Caco-2 (cell line): Measurements from ENCODE around the gene SLC26A3. TPM values are rescaled to one million over a fixed set of nuclear protein-coding genes. Genes with fewer than 3 reads are reported as not detected.
A peak's percentile ranks its signal among the peaks of the same experiment; 100 is the strongest.

Experiments used
- BruUV-seq: library from RNA; stranded (reverse); fragments of 400-500 nt; replicated peaks from 2 replicates; lab custom pipeline; 2021; lab: Mats Ljungman, UMichigan
- CTCF ChIA-PET: fragments of 300-600 bp; sonication (Branson Sonifier 250); formaldehyde crosslinking; loops from one replicate; lab custom pipeline; 2022; ENCODE audit warnings: antibody characterized with exemption; lab: Charles Lee
- POLR2A ChIA-PET: fragments of 300-600 bp; sonication (Branson Sonifier 250); formaldehyde crosslinking; loops from one replicate; lab custom pipeline; 2022; ENCODE audit warnings: antibody characterized with exemption; lab: Charles Lee
- DNase-seq, 2 experiments: peaks; one replicate each; pipeline versions ENCODE4 v3.0.0 to v3.0.0-alpha.2; 2020 to 2022
- H3K27me3 ChIP-seq: replicated peaks from 2 replicates; pipeline ENCODE4 v1.6.0; 2011; ENCODE audit warnings: low read length; ENCODE audit not compliant: control insufficient read depth, insufficient read depth
- H3K36me3 ChIP-seq: 2 replicates; pipeline ENCODE4 v1.5.1; 2011; ENCODE audit warnings: low read length; ENCODE audit not compliant: control insufficient read depth, insufficient read depth
- H3K4me1 ChIP-seq: fragments of 250-450 bp; sonication (Bioruptor Pico); 2 replicates; pipeline ENCODE4 v1.5.1; 2020; ENCODE audit warnings: mild to moderate bottlenecking
- H3K4me3 ChIP-seq: 2 replicates; pipeline ENCODE4 v1.5.1; 2011; ENCODE audit warnings: low read depth, mild to moderate bottlenecking, control low read depth, low read length
- H3K9me3 ChIP-seq: fragments of 250-450 bp; sonication (Bioruptor Pico); 2 replicates; pipeline ENCODE4 v1.5.1; 2020; ENCODE audit warnings: mild to moderate bottlenecking, moderate library complexity
- H3K27ac Mint-ChIP-seq: one replicate; pipeline ENCODE4 v1.8.0; 2022; ENCODE audit warnings: mixed read lengths; ENCODE audit not compliant: unreplicated experiment
- H3K27me3 Mint-ChIP-seq: one replicate; pipeline ENCODE4 v1.8.0; 2022; ENCODE audit warnings: mixed read lengths; ENCODE audit not compliant: insufficient read depth, unreplicated experiment
- H3K36me3 Mint-ChIP-seq: one replicate; pipeline ENCODE4 v1.8.0; 2022; ENCODE audit warnings: mild to moderate bottlenecking, mixed read lengths; ENCODE audit not compliant: insufficient read depth, unreplicated experiment
- H3K4me1 Mint-ChIP-seq: one replicate; pipeline ENCODE4 v1.8.0; 2022; ENCODE audit warnings: low read depth, mixed read lengths; ENCODE audit not compliant: unreplicated experiment
- H3K4me3 Mint-ChIP-seq: one replicate; pipeline ENCODE4 v1.8.0; 2022; ENCODE audit warnings: mild to moderate bottlenecking, moderate library complexity, mixed read lengths; ENCODE audit not compliant: unreplicated experiment
- H3K9me3 Mint-ChIP-seq: one replicate; pipeline ENCODE4 v1.8.0; 2022; ENCODE audit warnings: mixed read lengths; ENCODE audit not compliant: unreplicated experiment
- intact Hi-C: fragments of 100-400 bp; cut with micrococcal nuclease; formaldehyde crosslinking; loops from one replicate; pipeline ENCODE4 v1.10.0; 2022; ENCODE audit not compliant: unreplicated experiment
- total RNA-seq: library from RNA; stranded (reverse); gene quantifications from 2 replicates; pipeline ENCODE4 v1.2.3, GENCODE V29; 2022
- TF ChIP-seq, protein P1 (sequence below), 2 experiments: fragments of 200-600 bp in 1 of 2; IDR thresholded peaks; 1 replicate in 1 of 2; 2 replicates in 1 of 2; pipeline versions ENCODE4 v1.5.1 to v1.8.0; 2011 to 2022; ENCODE audit warnings: antibody characterized with exemption in 1 of 2, control low read depth in 1 of 2, inconsistent platforms in 1 of 2, low read depth in 1 of 2, low read length in 1 of 2, mild to moderate bottlenecking in 1 of 2, moderate library complexity in 1 of 2; ENCODE audit not compliant: insufficient read depth in 1 of 2, severe bottlenecking in 1 of 2, unreplicated experiment in 1 of 2

SLC26A3 gene
- total RNA-seq, 1 experiment from 2014 or later, result 2.0 TPM

DNA sequence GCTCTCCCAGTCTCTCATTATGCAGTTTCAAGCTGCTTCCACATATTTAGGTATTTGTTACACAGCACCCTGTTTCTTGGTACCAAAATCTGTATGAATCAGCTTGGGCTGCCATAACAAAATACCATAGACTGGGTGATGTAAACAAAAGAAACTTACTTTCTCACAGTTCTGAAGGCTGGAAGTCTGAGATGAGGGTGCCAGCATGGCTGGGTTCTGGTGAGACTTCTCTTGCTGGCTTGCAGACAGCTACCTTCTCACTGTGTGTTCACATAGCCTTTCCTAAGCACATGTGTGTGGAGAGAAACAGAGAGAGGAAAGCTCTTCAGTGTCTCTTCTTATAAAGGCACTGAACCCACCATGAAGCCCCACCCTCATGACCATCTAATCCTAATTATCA, 74.7 kb downstream of the SLC26A3 start:
- no peaks in the 10 kb centered on the region for H3K27me3 ChIP-seq
- no peak for DNase-seq
- H3K4me3 ChIP-seq, result no peak overlapping the region
- Mint-ChIP-seq H3K4me1 (peaks cover 5% of the 10 kb centered on the region), H3K27ac (no peak overlapping the region), H3K4me3 (no peak overlapping the region), H3K27me3 (peaks cover 14% of the 10 kb centered on the region), H3K36me3 (no peaks in the 10 kb centered on the region), H3K9me3 (peaks cover 5% of the 10 kb centered on the region)
- H3K4me1 ChIP-seq, result 0 out of 2 replicates have a peak, but pooled peaks cover 4% of the 10 kb centered on the region
- BruUV-seq, result no TSS peak
- H3K36me3 ChIP-seq, result no peaks in the 10 kb centered on the region
- TF ChIP-seq, protein P1, sequence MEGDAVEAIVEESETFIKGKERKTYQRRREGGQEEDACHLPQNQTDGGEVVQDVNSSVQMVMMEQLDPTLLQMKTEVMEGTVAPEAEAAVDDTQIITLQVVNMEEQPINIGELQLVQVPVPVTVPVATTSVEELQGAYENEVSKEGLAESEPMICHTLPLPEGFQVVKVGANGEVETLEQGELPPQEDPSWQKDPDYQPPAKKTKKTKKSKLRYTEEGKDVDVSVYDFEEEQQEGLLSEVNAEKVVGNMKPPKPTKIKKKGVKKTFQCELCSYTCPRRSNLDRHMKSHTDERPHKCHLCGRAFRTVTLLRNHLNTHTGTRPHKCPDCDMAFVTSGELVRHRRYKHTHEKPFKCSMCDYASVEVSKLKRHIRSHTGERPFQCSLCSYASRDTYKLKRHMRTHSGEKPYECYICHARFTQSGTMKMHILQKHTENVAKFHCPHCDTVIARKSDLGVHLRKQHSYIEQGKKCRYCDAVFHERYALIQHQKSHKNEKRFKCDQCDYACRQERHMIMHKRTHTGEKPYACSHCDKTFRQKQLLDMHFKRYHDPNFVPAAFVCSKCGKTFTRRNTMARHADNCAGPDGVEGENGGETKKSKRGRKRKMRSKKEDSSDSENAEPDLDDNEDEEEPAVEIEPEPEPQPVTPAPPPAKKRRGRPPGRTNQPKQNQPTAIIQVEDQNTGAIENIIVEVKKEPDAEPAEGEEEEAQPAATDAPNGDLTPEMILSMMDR (IDR thresholded peaks at IDR 0.05; ENCODE audit: insufficient read depth in 1 of 2, low read depth in 1 of 2, low read length in 1 of 2, severe bottlenecking in 1 of 2, unreplicated experiment in 1 of 2), result no peak
- no peaks in the 10 kb centered on the region for H3K9me3 ChIP-seq
- ChIA-PET POLR2A (no interaction called here), CTCF (no interaction called here)
- intact Hi-C loops, result loop anchor here (5.0 kb wide), 1 partner anchor 936 kb away; no protein-coding TSS in a partner anchor

DNA sequence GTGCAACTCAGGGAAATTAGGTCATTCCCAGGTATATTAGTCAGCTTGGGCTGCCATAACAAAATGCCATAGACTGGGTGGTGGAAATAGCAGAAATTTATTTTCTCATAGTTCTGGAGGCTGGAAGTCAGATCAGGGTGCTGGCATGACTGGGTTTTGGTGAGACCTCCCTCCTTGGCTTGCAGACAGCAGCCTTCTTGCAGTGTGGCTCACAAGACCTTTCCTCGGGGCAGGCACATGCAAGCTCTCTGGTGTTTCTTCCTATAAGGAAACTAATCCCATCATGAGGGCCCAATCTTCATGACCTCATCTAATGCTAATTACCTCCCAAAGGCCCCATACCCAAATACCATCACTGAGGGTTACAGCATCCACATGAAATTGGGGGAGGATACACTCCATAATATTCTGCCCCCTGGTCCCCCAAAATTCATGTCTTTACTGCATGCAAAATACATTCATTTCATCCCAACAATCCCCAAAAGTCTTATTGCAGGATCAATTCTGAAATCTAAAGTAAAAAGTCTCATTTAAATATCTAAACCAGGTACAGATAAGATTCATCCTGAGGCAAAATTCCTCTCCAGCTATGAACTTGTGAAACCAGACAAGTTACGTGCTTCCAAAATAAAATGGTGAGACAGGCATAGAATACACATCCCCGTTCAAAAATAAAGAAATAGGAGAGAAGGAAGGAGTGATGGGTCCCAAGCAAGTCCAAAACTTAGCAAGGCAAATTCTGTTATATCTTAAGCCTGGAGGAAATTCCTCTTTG, 76.5 kb downstream of the SLC26A3 start:
- H3K36me3 Mint-ChIP-seq, result no peaks in the 10 kb centered on the region
- intact Hi-C loops, result loop anchor here (5.0 kb wide), 1 partner anchor 934 kb away; no protein-coding TSS in a partner anchor
- DNase-seq, result no peak
- H3K4me3 ChIP-seq, result no peak overlapping the region
- peaks cover 14% of the 10 kb centered on the region for H3K27me3 Mint-ChIP-seq
- no peak overlapping the region for H3K4me3 Mint-ChIP-seq
- H3K4me1 ChIP-seq, result 0 out of 2 replicates have a peak, but pooled peaks cover 4% of the 10 kb centered on the region
- peaks cover 5% of the 10 kb centered on the region for H3K4me1 Mint-ChIP-seq
- TF ChIP-seq, protein P1 (IDR thresholded peaks at IDR 0.05; ENCODE audit: insufficient read depth in 1 of 2, low read depth in 1 of 2, low read length in 1 of 2, severe bottlenecking in 1 of 2, unreplicated experiment in 1 of 2), result no peak
- H3K9me3 Mint-ChIP-seq, result no peaks in the 10 kb centered on the region
- H3K27ac Mint-ChIP-seq, result no peak overlapping the region
- no TSS peak for BruUV-seq
- H3K9me3 ChIP-seq, result no peaks in the 10 kb centered on the region
- ChIA-PET POLR2A (no interaction called here), CTCF (interaction anchor here (0.6 to 2.9 kb wide), 3 partner anchors 17 to 263 kb away, joined by 4 to 12 read pairs (median 6); no protein-coding TSS in a partner anchor)
- H3K36me3 ChIP-seq, result no peaks in the 10 kb centered on the region
- no peaks in the 10 kb centered on the region for H3K27me3 ChIP-seq

DNA sequence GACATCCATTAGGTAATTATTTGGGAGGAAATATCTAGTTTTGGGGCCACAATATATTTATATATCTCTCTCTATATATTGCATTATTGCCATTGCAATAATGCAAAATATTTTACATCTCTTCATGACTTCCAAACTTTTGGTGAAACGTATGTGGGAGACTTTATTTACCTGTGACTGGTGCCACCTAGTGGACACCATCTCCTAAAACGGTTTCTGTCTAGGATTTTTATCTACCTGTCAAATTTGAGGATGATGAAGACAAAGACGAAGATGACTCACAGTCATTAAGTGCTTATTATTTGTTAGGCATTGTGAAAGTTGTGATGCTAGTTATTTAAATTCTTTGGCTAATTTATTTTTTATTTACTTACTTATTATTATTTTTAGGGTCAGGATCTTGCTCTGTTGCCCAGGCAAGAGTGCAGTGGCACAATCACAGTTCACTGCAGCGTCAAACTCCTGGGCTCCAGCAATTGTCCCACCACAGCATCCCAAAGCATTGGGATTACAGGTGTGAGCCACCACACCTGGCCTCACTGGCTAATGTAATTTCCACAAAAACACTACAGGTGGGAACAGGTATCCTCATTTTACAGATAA, 77.8 kb downstream of the SLC26A3 start:
- ChIA-PET CTCF (interaction anchor here (1.0 to 2.9 kb wide), 2 partner anchors 149 to 262 kb away, joined by 6 to 12 read pairs; no protein-coding TSS in a partner anchor), POLR2A (no interaction called here)
- BruUV-seq, result no TSS peak
- TF ChIP-seq, protein P1 (IDR thresholded peaks at IDR 0.05; ENCODE audit: insufficient read depth in 1 of 2, low read depth in 1 of 2, low read length in 1 of 2, severe bottlenecking in 1 of 2, unreplicated experiment in 1 of 2), result peak; percentile 60 to 66
- Mint-ChIP-seq H3K36me3 (no peaks in the 10 kb centered on the region), H3K27ac (no peak overlapping the region), H3K27me3 (peaks cover 14% of the 10 kb centered on the region), H3K4me1 (peaks cover 5% of the 10 kb centered on the region), H3K9me3 (no peaks in the 10 kb centered on the region), H3K4me3 (no peak overlapping the region)
- Histone ChIP-seq H3K36me3 (no peaks in the 10 kb centered on the region), H3K4me1 (0 out of 2 replicates have a peak, but pooled peaks cover 4% of the 10 kb centered on the region), H3K27me3 (no peaks in the 10 kb centered on the region), H3K9me3 (no peaks in the 10 kb centered on the region), H3K4me3 (no peak overlapping the region)
- DNase-seq, result peak in 1 of 2 experiments; percentile 60
- intact Hi-C loops, result loop anchor here (1.0 to 5.0 kb wide), 5 partner anchors 145 to 933 kb away; partner anchors contain the start of gene BCAP29
